HTR-8/SVneo (cell line): Measurements from ENCODE around the gene BAD.

Experiments
- DNase-seq: peaks from one replicate; pipeline ENCODE4 v3.0.0; 2011; ENCODE audit warnings: low spot score, mixed read lengths; ENCODE audit not compliant: insufficient read length
- FAIRE-seq: peaks from 2 replicates; lab custom pipeline; 2011; peaks lifted over from hg19 to GRCh38; lab: Jason Lieb, UNC

The BAD gene

DNA sequence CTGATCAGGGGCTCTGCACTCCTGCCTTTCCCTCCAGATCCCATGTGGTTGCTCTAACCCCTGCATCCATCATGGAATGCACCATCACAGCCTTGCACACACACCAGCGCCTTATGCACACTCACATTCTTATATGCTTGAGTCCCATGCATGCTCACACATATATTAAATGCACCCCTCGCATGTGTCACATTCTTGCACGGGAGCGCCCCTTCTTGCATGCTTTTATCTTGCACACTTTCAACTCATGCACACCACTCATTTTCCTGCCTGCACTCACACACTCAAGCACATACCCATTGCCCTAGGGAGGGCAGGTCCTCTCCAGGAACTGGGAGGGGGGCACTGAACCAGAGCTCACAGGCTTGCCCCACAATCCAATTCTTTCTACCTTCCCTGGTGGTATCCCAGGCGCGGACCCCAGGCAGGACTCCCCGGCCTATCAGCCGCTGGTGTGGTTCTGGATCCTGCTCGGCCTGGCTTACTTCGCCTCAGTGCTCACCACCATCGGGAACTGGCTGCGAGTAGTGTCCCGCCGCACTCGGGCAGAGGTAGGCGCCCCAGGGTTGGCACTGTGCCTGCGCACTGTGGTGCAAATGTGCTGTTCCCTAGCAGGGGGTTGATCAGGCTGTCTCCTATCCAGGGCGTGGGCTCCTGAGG, 13.4 kb upstream of the BAD start:
- DNase-seq (no peak), FAIRE-seq (no peak)

DNA sequence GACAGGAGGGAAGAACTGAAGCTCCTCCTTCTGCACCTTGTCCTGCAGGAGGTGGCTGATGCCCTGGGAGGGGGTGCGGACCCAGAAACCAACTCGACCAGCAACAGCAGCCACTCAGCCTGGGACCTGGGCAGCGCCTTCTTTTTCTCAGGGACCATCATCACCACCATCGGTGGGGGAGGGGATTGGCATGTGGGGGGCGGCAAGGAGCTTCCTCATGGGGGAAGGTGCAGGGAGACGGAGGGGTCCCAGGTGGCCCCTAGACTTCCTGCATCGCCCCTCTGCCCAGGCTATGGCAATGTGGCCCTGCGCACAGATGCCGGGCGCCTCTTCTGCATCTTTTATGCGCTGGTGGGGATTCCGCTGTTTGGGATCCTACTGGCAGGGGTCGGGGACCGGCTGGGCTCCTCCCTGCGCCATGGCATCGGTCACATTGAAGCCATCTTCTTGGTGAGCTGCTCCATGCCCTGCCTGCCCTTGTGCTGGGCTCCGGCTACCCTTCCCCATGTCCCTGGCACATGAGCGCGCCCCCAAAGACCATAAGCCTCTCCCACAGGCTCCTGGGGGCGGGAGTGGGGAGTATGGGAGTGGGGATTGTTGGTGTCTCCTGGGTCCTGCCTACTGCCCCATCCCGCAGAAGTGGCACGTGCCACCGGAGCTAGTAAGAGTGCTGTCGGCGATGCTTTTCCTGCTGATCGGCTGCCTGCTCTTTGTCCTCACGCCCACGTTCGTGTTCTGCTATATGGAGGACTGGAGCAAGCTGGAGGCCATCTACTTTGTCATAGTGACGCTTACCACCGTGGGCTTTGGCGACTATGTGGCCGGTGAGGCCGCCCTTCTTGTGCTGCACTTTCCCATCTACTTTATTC, 12.6 kb upstream of the BAD start:
- no peak for DNase-seq
- FAIRE-seq = no peak

DNA sequence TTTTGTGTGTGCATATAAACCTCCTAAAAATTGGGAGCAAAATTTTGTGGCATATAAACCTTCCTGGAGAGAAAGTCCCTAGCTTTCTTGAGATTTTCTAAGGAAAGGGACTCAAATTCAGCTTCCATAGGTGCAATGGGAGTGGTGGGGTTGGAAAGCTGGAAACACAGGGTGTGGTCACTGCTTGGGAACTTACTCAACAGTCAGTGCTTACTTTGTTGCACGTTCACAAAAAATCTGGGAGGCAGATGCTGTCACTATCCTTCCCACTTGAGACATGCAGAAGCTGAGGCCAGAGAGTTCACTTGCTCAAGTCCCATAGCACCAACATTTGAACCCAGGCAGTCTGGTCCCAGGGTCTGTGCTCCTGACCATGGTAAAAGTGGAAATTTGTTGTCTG, 11.8 kb upstream of the BAD start:
- DNase-seq = no peak
- no peak for FAIRE-seq

DNA sequence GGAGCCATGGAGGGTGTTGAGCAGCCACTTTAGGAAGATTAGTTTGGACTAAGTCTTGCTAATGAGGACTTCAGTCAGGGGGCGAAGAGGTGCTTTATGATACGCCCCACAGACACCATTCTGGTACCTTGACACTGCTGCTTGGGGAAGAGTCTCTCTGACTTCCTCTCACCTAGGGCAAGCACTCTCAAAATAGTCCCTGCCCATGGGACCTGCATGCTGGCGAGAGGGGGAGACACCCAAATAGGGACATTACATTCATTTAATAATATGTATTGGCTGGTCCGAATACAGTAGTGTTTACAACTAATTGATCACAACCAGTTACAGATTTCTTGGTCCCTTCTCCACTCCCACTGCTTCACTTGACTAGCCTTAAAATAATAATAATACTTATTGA, 11.3 kb upstream of the BAD start:
- no peak for DNase-seq
- no peak for FAIRE-seq

DNA sequence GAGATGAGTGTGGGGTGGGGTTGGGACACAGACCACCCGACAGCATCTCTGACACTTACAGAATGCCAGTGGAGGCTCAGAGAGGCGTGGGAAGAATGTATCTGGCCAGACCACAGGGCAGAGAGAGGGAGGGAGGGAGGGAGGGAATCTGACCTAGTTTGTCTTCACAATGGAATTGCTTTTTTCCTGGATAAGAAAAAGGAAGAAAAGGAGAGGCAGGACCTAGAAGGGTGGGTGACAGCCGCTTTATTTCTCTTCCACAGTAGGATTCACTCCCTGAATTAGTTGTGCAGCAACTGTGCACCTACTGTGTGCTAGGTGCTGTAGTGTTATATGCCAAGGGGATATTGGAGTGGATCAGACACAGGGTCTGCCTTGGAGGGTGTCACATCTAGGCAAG, 10.3 kb upstream of the BAD start:
- DNase-seq (no peak), FAIRE-seq (no peak)

DNA sequence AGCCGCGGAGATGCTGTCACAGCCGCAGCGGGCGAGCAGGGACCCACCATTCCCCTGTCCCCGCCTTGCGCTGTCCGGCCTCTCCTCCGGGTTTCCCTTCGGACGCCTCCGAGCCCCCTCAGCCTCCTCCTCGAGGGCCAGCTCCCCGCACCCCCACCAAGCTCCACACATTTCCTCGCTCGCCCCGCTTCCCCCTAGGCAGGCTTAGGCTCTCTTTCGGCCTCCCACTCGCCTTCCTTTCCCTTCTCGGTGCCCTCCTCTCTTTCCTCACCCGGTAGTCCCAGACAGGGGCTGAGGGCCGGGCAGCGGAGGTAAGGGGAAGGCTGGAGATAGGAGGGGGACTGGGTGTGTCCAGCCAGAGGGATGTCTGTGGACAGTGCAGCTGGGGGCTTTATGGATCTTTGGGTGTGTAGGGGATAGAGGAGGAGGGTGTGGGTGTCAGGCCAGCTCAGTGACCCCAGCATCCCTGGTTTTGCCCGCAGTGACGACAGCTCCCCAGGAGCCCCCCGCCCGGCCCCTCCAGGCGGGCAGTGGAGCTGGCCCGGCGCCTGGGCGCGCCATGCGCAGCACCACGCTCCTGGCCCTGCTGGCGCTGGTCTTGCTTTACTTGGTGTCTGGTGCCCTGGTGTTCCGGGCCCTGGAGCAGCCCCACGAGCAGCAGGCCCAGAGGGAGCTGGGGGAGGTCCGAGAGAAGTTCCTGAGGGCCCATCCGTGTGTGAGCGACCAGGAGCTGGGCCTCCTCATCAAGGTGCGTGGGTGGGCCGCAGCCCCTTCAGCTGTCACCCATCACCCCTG, 8.2 kb upstream of the BAD start:
- FAIRE-seq = no peak
- DNase-seq = no peak

DNA sequence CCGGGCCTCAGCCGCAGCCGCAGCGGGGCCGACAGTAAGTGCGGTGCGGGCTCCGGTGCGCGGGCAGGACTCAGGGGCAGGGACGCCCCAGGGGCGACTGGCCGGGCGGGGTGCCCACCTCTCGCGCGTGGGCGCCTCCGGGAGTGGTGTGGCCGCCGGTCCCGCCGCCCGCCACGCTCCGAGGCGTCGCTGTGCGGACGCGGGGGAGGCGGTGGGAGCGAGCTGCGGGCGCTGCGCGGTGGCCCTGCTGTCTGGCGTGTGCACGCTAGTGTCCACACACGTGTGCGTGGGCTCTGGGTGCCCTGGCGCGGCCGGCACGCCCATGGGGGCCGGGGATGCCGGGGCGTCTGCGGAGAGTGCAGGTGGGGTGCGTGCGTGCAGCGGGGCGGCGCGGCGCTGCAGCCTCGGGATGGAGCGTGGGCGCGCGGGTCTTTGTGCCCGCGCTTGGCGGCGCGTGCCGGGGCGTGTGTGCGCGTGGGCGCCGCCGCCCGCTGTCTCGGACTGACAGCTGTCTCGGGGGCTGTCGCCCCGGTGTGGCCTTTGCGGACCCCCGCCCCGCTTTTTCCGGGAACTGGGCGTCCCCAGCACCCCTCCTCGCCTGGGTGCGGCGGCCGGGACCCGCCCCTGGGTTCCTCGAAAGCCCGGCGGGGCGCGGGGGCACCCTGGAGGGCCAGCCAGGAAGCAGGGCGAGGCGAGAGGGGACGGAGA, 7.4 kb upstream of the BAD start:
- FAIRE-seq (no peak), DNase-seq (no peak)

DNA sequence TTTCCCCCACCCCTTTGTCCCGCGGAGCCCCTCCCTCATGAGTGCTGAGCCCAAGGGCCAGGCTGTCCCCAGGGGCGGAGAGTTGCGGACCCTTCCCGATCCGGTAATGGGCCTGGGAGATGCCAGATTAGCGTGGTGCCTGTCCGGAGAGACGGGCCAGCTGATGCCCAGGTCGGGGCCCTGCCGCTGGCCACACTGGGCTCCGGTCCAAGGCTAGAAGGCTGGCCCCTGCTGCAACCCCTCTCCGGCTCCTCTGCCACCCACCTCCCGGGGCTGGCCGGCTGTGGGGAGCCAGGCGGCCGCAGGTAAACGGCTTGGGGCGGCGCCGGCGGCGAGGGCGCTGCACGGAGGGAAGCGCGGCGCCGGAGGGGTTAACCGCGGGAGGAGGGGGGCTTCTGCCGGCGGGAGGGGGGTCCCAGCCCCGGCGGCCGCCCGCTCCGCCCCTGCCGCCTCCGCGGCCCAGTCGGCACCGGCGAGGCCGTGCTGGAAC, 6.8 kb upstream of the BAD start, which contains the start of gene KCNK4:
TSS of gene KCNK4 (plus strand) at position 41 of the 490 bp plus-strand sequence. CDS start 1,717 bp downstream, outside the sequence.
- DNase-seq (no peak), FAIRE-seq (no peak)

DNA sequence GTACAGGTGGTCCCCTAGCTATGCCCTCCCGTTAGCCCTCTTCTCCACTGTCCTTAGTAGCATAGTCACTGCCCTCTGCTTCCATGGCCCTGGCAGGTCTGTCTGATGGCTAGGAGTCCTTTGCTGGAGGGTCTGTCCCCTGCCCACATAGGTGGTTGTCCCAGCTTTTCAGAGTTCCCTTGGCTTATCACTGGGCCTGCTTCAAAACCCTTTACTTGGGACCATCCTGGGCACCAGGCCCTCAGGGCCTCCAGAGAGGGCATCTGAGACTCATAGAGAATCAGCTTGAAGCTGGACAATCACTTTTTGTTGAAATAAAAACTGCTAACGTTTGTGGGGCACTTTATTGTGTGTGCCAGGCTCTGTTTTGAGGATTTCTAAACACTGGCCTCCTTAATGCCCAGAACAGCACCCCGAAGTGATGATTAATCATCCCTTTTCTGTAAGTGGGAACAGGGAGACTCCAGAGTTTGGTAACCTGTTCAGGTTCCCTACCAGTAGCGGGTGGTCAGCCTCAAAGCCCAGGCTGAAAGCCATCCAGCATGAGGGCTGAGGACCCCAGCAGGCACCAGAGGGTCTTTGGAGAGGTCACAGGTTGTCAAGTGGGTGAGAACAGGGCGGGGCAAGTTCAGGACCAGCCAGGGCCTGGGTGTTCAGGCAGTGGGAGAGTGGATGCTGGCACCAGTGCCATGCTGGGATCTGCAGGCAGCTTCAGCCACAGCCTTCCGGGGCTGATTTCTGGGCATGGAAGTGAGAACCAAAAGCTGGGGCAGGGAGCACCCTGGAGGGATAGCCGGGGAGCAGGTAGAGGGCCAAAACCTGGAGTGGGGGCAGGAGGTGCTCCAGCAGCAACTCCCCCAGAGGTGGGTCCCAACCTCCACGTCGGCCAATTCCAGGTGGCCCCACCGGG, 6.1 kb upstream of the BAD start:
- no peak for FAIRE-seq

DNA sequence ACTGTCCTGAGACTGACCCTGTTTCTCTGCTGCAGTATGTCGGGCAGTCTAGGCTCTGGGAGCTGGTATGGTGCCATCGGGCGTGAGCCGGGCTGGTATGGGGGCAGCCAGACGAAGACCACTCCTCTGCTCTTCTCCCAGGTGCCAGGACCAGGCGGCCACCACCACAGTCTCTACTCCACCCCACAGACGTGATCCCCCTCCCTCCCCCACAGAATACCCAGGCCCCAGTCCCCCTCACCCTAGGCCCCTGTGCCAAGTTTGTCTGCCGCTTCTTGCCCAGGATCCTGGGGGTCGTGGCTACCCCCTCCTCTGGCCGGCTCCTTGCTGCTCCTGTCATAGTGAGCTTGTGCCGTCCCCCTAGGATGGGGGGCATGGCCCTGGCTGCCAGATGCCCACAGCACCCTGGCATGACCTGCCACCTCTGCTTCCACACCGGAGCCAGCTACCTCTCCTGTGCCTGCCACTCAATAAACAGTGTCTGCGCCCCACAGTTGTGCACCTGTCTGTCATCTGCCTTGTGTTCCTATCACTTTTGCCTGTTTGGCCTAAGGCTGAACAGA, 4.6 kb upstream of the BAD start:
- no peak for DNase-seq
- no peak for FAIRE-seq

More for the DNA sequence above, 6.1 kb upstream of the BAD start:
- DNase-seq = no peak

DNA sequence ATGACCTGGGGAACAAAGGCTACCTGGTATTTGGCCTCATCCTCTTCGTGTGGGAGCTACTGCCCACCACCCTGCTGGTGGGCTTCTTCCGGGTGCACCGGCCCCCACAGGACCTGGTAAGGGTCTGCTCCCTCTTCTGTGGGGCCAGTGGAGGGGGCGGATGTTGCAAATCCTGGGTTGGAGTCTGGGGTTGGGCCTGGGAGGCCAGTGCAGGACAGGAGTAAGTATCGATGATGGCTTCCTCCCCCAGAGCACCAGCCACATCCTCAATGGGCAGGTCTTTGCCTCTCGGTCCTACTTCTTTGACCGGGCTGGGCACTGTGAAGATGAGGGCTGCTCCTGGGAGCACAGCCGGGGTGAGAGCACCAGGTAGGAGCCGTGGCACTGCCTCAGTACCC, 3.9 kb upstream of the BAD start:
- FAIRE-seq = no peak

DNA sequence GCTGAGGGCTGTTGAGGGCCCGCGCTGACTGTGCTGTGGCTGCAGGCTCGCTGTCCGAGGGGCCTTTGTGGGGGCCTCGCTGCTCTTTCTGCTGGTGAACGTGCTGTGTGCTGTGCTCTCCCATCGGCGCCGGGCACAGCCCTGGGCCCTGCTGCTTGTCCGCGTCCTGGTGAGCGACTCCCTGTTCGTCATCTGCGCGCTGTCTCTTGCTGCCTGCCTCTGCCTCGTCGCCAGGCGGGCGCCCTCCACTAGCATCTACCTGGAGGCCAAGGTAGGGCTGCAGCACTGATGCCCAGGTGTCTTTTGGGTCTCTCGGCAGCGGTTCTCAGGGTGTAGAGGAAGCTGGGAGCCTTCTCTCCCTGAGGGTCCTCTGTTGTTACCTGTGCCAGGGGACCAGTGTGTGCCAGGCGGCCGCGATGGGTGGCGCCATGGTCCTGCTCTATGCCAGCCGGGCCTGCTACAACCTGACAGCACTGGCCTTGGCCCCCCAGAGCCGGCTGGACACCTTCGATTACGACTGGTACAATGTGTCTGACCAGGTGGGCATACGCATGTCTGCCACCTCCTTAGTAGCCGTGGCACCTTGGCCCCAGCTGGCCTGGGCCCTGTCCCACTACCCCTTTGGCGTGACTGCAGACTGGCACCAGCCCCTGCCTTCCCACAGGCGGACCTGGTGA, 3.3 kb upstream of the BAD start:
- no peak for DNase-seq
- FAIRE-seq = no peak

More for the DNA sequence above, 3.9 kb upstream of the BAD start:
- DNase-seq = no peak

DNA sequence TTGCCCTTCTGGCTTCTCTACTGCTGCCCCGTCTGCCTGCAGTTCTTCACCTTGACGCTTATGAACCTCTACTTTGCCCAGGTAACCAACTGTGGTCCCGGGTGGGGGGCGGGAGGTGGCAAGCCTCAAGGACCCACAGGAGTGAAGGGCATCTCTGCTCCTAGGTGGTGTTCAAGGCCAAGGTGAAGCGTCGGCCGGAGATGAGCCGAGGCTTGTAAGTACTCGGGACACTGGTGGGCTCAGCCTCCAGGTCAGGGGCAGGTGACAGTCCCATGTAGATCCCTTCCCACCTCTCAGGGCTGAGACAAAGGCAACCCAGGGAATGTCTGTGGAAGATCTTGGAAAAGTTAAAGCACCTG, 2.3 kb upstream of the BAD start:
- FAIRE-seq (no peak), DNase-seq (no peak)

DNA sequence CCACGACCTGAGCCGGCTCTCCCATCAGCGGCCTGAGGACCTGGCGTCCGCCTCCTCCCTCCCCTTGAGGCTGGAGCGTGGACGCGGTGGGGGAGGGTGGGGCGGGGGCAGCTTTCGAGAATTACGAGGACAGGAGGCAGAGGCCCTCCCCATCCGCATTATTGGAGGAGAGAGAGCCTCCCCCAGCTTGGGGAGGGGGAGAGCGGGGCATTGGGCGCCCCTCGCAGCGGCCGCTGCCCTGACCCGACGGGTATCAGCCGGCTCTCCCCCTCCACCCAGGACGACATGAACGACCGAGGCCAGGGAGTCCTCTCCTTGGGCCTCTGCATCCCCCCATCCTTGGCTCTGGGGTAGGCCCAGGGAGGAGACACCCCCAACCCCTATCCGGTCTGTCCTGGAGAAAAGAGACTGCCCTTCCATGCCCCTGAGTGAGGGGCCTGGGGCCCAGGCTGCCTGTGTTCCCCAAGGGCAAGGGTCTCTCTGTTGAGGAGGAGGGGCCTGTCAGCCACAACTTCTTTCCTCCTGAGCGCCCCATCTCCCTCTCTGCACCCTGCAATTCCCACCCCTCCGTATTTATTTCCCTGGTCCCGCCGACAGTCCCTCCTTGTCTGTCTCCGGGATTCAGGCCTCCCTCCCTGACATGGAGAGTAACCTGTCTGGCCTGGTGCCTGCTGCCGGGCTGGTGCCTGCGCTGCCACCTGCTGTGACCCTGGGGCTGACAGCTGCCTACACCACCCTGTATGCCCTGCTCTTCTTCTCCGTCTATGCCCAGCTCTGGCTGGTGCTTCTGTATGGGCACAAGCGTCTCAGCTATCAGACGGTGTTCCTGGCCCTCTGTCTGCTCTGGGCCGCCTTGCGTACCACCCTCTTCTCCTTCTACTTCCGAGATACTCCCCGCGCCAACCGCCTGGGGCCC, 1.7 kb upstream of the BAD start:
- DNase-seq (no peak), FAIRE-seq (no peak)

DNA sequence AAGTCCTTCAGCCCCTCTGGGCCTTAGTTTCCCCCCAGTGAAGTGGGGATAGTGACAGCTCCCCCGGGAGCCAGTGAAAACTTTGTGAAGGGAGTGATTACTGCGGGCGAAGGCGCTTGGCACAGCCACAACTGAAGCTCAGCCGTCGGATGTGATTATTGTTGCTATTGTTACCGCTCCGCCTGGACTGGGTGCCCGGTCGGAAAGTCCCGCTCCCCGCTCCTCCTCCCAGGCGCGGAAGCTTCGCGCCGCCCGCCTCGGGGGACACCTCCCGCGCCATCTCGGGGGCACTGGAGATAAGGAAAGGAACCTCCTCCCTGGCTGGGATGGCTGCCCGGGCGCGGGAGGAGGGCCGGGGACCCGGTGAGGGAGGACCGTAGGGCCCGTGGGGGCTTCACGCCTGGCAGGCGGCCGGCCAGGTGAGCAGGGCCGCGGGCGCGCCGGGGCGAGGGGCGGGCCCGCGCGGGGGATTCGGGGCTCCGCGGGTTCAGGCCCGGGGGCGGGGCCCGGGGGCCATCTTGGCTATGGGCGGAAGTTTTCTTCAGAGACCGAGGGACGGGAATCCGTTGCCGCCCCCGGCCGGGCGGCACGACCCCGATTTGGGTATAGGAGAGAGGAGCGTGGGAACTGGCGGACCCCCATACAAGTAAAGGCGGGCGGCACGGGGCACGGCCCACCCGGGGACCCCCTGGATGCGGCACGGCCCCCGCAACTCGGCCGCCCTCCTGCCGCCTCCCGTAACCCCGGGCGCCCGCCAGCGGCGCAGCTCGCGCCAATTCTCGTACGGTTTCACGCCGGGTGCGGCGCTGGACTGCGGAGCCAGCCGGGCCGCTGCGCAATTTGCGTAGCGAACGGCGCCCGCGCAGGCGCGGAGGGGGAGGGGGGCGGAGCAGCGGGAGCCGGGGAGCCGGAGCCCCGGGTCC, 758 bp upstream of the BAD start, which contains the start of gene GPR137:
TSS of gene GPR137 (plus strand) at position 887 of the 923 bp plus-strand sequence. CDS start 677 bp downstream, outside the sequence.
- FAIRE-seq = peak; percentile 54
- peak; percentile 78 for DNase-seq

DNA sequence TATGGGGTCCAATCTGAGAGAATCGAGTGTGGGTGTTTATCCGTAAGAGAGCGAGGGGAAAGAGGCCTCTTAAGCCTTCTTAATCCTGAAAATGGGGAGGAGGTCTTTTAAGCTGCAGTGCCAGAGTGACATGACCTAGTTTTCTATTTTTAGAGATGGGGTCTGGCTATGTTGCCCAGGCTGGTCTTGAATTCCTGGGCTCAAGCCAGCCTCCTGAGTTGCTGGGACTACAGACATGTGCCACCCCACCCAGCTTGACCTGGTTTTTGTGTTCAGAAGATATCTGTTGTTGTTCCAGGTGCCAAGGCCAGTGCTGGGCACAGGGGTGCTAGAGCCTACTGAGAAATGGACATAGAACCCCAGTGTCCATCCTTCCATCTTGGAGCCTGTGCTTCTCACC, 1.4 kb downstream of the BAD start:
- FAIRE-seq (no peak), DNase-seq (no peak)
